Kidney epithelial cell (primary cell): ENCODE data around the gene C1QL2. TPM values are rescaled to one million over a fixed set of nuclear protein-coding genes. Genes with fewer than 3 reads are reported as not detected.
A peak's percentile ranks its signal among the peaks of the same experiment; 100 is the strongest.

Experiments used
- DNase-seq: peaks from one replicate; pipeline ENCODE4 v3.0.0-alpha.2; 2010; ENCODE audit warnings: low read depth
- H3K27me3 ChIP-seq: 2 replicates; pipeline ENCODE4 v1.6.0; 2011; ENCODE audit warnings: low read length; ENCODE audit not compliant: control insufficient read depth, insufficient read depth
- H3K36me3 ChIP-seq: 2 replicates; pipeline ENCODE4 v1.5.1; 2011; ENCODE audit warnings: low read length; ENCODE audit not compliant: control insufficient read depth, insufficient read depth
- H3K4me3 ChIP-seq: 2 replicates; pipeline ENCODE4 v1.5.1; 2011; ENCODE audit warnings: low read depth, mild to moderate bottlenecking, control low read depth, low read length
- total RNA-seq: library from RNA; depleted of rRNA; stranded (reverse); fragments of >200 nt; gene quantifications from 2 replicates; pipeline ENCODE4 v1.2.3, GENCODE V29; 2015
- TF ChIP-seq, protein P1 (sequence below): IDR thresholded peaks from 2 replicates; pipeline ENCODE4 v1.5.1; 2011; ENCODE audit warnings: mild to moderate bottlenecking, moderate library complexity, low read length, control low read depth, inconsistent platforms; ENCODE audit not compliant: insufficient read depth, poor library complexity, severe bottlenecking

Gene C1QL2
- total RNA-seq, 1 donor from 2014 or later: not detected

DNA sequence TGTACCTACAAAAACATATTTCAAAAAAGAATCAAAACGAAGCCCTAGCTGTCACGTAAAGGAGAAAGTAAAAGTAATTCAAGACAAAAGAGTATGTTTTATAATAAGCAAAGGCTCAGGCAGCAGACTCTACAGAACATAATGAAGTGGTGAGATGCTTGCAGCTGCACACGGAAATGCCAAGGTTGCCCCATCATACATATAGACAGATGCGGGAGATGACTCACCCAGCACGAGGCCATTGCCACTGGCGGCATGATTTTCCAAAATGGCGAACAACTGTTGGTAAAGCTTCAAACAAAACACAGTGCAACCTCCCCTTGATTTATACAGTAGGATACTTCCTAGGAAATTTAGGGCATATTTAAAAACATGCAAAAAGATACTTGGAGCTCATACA is 26.0 kb upstream of the C1QL2 start:
- H3K4me3 ChIP-seq: no peak overlapping the region
- no peak for DNase-seq
- no peaks in the 10 kb centered on the region for H3K27me3 ChIP-seq
- TF ChIP-seq, protein P1, sequence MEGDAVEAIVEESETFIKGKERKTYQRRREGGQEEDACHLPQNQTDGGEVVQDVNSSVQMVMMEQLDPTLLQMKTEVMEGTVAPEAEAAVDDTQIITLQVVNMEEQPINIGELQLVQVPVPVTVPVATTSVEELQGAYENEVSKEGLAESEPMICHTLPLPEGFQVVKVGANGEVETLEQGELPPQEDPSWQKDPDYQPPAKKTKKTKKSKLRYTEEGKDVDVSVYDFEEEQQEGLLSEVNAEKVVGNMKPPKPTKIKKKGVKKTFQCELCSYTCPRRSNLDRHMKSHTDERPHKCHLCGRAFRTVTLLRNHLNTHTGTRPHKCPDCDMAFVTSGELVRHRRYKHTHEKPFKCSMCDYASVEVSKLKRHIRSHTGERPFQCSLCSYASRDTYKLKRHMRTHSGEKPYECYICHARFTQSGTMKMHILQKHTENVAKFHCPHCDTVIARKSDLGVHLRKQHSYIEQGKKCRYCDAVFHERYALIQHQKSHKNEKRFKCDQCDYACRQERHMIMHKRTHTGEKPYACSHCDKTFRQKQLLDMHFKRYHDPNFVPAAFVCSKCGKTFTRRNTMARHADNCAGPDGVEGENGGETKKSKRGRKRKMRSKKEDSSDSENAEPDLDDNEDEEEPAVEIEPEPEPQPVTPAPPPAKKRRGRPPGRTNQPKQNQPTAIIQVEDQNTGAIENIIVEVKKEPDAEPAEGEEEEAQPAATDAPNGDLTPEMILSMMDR: no peak
- H3K36me3 ChIP-seq: no peaks in the 10 kb centered on the region

DNA sequence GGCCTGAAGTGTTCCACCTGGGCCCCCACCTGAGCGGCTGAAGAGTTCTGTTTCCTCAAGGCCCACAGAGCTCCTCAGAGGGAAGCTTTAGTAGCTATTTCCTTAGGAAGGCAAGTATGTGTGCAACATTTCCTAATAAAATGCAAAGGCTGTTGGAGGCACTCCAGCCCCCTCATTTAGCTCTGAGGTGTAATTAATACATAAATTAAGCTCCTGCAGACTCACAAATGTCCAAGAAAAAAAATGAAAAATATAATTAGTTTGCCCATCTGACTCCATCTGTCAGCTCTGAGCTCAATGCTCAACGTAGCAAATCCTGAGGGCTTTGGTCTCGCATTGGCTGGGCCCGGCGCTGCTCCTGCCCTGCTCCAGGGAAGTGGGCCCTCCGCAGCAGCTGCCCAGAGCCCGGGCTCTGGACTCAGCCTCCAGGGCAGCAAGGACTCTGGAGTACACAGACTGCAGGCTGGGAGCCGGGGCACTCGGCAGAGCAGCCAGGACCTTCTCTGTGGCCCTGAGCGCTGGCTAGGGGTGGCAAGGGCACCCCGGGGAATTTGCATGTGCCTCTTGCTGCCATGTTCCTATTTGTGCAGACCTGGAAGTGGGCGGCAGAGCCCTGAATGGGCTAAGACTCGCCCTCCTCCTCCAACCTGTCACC is 23.4 kb upstream of the C1QL2 start:
- TF ChIP-seq, protein P1: no peak
- H3K36me3 ChIP-seq: no peaks in the 10 kb centered on the region
- H3K27me3 ChIP-seq: no peaks in the 10 kb centered on the region
- no peak overlapping the region for H3K4me3 ChIP-seq
- no peak for DNase-seq

DNA sequence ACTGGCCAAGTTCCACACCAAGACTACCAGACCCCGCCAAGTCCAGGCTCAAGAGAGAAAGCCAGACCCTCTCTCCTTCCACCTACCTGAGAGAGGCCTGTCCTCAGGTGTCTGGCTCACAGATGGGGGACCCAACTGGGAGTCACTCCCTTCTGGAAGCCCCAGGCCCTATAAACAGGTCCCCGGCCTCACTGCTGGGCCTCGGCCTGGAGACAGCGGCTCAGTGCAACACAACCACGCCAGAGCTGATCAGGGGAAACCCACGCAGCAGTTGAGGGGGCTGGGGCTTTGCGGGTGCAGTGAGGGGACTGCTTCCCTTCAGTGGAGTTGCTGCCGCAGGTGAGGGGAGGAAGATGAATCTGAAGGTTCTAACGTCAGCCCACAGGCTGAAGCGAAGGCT is 22.8 kb upstream of the C1QL2 start:
- Histone ChIP-seq H3K4me3 (no peak overlapping the region), H3K27me3 (no peaks in the 10 kb centered on the region), H3K36me3 (no peaks in the 10 kb centered on the region)
- DNase-seq: no peak
- TF ChIP-seq, protein P1: no peak

DNA sequence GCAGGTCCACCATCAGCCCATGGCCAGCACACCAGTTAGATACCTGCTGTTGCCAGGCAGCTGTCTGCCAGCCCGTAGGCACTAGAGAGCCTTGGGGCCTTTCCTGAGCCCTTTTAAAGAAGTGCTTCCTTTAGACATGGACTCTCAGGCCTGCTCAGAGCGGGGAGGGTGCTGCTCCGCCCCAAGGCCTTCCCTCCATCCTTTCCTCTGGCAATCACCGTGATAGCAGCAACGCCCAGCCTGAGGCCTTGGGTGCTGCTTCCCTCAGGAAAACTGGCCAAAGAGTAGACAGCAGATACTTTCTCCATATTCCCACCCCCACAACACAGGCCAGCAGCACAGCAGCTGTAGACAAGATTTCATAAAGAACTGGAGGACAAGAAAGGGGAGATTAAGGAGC is 22.3 kb upstream of the C1QL2 start:
- H3K27me3 ChIP-seq: no peaks in the 10 kb centered on the region
- H3K36me3 ChIP-seq: no peaks in the 10 kb centered on the region
- DNase-seq: no peak
- H3K4me3 ChIP-seq: no peak overlapping the region
- TF ChIP-seq, protein P1: no peak

DNA sequence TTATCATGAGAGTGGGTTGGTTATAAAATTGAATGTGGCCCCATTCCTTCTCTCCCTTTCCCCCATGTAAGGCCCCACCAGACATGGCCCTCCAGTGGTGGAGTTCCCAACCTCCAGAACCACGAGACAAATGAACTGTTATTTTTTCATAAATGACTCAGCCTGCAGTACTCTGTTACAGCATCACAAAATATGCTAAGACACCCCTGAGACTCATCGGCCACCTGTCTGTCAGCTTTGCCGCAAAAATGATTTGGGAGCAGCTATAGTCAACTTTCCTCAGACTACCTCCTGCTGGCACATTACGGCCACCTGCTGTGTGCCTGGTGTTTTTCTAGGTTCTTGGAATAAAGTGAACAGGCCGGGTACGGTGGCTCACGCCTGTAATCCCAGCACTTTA is 21.4 kb upstream of the C1QL2 start:
- Histone ChIP-seq H3K36me3 (no peaks in the 10 kb centered on the region), H3K27me3 (no peaks in the 10 kb centered on the region), H3K4me3 (no peak overlapping the region)
- TF ChIP-seq, protein P1: no peak
- DNase-seq: no peak

DNA sequence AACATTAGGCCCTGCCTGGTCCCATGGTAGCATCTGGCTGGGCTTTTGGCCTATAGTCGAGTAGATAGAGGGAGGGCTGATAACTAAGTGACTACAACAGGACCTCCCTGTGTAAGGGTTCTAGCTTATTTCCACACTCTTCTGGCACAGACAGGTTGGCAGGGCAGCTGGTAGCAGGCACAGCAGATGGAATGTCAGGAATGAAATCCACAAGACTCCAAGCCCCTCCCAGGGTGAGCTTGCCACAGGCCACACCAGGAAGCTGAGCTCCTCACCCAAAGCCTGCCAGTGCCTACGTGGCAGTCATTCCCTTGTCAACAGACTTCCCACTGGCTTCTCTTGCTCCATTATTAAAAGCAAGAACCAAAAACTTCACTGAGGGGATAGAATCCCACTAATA is 20.7 kb upstream of the C1QL2 start:
- no peaks in the 10 kb centered on the region for H3K27me3 ChIP-seq
- TF ChIP-seq, protein P1: no peak
- peak; percentile 32 for DNase-seq

More for the DNA sequence above, 20.7 kb upstream of the C1QL2 start:
- H3K4me3 ChIP-seq: no peak overlapping the region
- H3K36me3 ChIP-seq: no peaks in the 10 kb centered on the region
